RPMI7951 (cell line): ENCODE results near the gene PRR35. TPM values are rescaled to one million over a fixed set of nuclear protein-coding genes. Genes with fewer than 3 reads are reported as not detected.
A peak's percentile ranks its signal among the peaks of the same experiment; 100 is the strongest.

Experiments used
- DNase-seq: peaks from one replicate; pipeline ENCODE4 v3.0.0-alpha.2; 2012; ENCODE audit warnings: low read depth
- total RNA-seq: library from RNA; depleted of rRNA; stranded (reverse); fragments of >200 nt; shearing (Covaris generic); gene quantifications from 2 replicates; pipeline ENCODE4 v1.2.3, GENCODE V29; 2014

Gene PRR35
- total RNA-seq, 1 experiment from 2014 or later, result not detected

DNA sequence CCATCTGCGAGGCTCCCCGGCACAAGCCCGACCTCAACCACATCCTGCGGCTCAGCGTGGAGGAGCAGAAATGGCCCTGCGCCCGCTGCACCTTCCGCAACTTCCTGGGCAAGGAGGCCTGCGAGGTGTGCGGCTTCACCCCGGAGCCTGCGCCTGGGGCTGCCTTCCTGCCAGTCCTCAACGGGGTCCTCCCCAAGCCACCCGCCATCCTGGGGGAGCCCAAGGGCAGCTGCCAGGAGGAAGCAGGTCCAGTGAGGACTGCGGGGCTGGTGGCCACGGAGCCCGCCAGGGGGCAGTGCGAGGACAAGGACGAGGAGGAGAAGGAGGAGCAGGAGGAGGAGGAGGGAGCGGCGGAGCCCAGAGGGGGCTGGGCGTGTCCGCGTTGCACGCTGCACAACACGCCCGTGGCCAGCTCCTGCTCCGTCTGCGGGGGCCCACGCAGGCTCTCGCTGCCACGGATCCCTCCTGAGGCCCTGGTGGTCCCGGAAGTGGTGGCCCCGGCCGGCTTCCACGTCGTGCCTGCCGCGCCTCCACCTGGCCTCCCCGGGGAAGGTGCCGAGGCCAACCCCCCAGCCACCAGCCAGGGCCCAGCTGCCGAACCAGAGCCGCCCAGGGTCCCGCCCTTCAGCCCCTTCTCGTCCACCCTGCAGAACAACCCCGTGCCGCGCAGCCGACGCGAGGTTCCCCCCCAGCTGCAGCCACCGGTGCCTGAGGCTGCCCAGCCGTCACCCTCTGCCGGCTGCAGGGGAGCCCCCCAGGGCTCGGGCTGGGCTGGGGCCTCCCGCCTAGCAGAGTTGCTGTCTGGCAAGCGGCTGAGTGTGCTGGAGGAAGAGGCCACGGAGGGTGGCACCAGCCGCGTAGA, 13.1 kb upstream of the PRR35 start:
- no peak for DNase-seq

DNA sequence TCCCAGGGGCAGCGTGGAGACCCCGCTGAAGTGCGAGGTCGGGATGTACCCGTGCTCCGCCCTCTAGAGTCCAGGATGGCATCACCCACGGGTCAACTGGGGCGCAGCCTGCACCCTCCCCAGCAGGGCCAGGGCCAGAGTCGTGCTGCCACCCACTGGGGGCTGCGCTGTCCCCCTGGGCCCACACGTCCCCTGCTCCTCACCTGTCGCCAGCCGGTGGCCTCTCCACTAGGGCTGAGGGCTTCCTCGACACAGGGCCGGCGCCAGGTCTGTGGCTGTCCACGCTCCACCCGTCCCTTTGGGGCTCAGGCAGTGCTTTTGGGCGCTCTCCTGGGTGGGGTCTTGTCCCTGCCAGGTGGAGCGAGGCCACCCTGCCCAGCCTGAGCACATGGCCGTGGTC, 11.6 kb upstream of the PRR35 start:
- DNase-seq, result no peak

DNA sequence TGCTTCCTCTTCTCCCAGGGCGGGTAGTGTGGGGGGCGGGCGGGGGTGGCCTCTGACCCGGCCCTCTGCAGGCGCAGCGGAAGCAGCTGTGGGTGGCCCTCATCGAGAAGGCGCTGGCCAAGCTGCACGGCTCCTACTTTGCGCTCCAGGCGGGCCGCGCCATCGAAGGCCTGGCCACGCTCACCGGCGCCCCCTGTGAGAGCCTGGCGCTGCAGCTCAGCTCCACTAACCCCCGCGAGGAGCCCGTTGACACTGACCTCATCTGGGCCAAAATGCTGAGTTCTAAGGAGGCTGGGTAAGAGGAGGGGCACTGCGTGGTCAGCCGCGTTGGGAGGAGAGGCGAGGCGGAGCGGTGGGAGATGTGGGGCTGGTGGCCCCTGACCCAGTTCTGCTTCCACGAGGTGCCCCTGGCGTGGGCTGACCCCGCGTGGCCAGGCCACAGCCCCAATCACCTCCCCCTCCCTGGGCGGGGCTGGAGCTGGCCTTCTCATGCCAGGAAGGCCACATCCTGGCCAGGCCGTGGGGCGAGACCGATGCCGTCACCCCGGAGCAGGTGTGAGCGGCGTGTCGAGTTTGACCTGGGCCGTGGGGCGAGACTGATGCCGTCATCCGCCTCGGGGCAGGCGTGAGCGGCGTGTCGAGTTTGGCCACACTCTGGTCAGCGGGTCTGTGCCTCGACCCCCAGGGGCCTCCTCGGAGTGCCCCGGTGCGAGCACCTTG, 10.5 kb upstream of the PRR35 start:
- no peak for DNase-seq

DNA sequence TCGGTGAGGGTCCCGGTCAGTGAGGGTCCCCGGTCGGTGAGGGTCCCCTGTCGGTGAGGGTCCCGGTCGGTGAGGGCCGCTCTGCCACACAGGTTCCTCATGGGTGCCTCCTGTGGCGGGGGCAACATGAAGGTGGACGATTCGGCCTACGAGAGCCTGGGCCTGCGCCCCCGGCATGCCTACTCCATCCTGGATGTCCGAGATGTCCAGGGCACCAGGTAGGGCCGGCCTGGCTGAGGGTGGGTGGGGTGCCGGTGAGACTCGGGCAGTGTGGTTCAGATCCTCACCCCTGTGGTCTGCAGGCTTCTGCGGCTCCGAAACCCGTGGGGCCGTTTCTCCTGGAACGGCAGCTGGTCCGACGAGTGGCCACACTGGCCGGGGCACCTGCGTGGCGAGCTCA, 9.0 kb upstream of the PRR35 start:
- DNase-seq, result no peak

DNA sequence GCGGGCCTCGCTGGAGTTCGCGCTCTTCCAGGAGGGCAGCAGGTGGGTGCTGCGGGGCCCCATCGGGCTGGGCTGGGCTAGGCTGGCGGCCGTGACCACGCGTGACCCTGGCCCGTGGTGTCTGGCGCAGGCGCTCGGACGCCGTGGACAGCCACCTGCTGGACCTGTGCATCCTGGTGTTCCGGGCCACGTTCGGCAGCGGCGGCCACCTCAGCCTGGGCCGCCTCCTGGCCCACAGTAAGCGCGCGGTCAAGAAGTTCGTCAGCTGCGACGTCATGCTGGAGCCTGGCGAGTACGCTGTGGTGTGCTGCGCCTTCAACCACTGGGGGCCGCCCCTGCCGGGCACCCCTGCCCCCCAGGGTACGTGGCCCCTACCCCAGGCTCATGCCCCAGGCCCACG, 8.0 kb upstream of the PRR35 start:
- DNase-seq, result no peak

DNA sequence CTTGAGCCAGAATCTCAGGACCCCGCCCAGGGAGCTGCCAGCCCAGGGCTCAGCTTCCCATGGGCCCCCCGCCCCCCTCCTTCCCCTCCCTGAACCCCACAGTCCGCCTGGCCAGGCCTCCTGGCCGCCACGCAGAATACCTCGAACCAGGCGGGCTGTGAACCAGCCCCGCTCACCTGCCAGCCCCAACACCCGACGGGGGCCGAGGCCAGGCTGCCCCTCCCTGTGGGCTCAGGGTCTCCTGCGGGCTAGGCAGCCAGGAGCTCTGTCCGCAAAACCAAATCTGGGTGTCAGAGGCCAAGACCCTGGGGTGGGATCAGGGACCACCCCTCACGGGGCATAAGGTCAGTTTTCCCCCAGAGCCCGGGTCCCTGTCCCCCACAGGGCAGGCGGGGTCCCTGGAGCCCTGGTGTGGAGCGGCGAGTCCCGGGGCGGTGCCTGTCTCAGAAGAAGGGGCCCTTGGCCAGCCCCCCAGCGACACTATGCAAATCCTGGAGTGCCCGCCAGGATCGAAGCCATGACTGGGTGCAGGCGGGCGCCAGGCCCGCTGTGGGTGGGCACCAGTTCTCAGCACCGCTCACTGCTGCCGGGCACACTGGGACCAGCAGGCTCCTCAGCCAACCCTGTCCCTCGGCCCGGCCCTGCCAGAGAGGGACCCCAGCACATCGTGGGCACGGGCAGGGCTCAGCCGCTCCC, 6.4 kb upstream of the PRR35 start:
- DNase-seq, result no peak

DNA sequence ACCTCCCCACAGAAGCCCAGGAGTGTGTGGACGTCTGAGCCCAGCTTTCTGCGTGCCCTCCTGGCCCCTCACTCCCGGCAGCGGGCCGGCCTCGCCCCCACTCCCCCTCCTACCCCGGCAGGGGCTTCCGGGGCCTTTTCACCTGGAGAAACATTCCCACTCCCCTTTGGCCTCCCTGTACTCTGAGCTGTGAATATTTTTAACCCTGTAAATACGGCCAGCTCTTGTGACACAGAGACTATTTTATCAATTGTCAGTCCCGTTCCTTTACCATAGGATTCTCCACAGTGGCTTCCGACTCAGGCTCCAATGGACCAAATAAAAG, 5.9 kb upstream of the PRR35 start:
- no peak for DNase-seq

DNA sequence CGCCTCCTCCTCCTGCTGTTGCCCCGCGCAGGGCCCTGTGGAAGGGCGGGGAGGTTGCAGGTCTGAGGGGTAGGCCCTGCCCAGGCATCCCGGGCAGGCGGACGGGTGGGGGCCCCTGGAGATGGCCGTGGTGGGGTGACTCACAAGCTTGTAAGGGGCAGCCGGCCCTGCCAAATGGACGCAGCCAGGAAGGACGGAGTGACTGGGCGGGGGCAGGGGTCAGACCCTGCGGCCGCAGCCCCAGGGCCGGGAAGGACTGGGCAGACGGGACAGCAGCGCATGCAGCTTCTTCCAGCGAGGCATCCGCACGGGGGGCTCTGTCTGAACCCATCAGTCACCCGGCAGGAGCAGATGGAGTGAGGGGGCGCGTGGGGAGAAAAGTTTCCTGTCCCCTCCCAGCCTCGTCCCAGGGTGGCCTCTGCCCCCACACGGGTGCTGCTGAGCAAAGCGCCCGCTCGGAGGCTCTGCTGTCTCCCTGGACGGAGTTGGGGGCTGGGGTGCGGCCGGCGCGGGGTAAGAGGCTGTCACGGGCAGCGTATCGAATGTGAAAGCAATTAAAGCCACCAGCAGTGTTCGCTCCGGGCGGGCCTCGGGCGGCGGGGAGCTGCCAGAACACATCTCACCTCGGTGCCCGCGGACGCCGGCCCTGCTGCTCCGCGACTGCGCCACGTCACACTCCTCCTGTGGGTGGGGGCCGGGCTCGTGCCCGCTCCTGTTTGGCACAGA, 5.4 kb upstream of the PRR35 start:
- peak; percentile 39 for DNase-seq

DNA sequence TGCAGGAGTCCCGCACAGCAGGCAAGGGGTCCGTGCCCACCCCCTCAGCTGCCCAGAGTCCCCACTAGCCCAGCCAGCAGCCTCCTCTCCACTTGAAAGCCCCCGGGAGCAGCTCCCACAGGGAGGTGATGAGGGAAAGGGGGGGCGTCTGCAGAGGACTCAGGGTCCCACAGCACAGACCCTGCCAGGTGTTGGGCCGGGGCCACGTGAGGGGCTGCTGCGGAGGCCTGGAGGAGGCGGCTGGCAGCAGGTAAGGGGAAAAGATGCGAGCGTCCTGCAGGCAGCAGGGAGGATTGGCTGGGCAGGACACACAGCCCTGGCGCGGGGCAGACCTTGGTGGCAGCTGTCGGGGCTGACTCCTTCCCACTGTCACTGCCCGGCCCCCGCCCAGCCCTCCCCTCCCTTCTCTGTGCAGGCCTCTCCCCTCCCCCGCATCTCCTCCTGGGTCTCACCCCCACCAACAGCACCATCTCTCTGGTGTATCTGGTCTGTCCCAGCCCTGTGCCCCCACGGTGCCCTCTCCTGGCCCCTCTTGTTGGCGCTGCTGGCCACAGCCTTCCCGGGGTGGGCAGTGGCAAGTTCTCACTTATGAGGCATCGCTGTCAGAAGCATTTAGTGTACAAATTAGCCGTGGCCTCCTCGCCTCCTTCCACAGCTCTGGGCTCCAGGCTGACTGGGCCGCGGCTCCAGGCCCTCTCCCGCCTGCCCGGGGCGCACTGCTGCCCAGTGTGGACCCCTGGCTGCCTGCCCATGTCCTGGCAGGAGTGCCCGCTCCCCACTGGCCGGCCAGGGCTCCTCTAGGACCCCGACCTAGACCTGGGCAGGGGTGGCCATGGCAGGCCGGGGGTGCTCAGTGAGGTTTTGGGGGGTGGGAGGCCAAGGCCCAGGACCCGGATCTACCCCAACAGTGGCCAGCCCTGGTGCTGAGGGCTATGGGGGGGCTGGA, 4.4 kb upstream of the PRR35 start:
- no peak for DNase-seq

DNA sequence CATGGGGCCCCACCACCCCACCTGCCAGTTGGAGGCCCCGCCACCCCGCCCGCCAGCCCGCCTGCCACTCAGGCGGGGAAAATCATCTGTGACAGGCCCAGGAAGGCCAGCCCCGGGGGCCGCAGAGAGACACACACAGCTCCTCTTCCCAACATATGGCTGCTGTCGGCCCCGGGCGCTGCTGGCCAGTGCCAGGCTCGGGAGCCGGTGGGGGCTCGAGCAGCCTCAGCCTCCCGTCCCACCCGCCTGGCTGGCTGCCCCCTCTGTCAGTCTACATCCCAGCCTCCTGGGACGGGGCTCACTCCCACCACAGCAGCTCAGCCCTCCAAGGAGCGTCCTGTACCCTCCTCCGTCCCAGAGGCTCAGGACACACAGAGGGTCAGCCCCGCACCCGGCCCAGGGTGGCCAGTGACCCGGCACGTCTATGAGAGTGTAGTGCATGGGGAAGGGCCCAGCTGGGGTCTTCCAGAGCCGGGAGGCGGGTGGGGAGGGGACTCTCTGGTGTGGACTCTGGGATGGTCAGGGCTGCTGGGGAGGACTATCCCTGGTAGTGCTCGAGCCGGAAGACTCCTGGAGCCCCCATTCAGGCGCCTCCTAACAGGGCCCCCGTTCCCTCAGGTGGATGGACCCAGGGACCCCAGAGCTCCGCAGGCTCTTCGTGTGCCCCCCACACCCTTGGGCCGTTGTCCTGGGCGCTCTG, 3.6 kb upstream of the PRR35 start:
- DNase-seq, result no peak

DNA sequence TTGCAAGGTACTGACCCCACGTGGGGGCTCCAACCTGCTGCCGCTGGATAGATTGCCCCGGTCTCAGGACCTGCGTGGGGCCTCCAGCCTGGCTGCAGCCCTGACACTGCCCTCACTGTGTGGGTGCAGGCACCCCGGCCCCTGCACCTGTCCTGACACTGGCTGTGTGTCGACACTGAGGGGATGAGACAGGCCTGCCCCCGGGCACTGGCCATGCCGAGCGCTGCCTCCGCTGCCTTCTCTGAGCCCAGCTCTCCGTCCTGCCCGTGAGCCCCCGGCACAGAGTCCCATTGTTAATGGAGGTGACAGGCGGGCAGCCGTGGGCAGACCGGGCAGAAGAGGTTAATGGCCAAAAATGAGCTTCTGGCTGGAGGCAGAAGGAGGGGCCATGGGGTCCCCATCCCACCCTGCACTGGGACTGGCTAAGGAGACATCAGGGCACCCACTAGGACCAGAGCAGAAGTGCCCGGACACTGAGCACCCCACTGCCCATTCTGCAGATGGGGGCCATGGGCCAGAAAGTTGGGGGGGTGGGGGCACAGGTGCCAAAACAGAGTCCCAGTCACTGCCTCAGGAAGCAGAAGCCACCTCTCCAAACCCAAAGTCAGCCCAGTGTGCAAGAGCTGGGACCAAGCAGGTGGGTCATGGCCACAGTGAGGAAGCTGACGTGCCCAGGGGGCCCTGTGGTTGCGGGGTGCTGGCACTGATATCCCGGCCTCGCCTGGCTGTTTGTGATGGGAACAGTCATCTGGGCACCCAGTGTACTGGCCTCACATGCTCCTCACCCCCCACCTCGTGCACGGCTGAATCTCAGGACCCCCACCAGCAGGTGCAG, 2.5 kb upstream of the PRR35 start:
- DNase-seq, result no peak

DNA sequence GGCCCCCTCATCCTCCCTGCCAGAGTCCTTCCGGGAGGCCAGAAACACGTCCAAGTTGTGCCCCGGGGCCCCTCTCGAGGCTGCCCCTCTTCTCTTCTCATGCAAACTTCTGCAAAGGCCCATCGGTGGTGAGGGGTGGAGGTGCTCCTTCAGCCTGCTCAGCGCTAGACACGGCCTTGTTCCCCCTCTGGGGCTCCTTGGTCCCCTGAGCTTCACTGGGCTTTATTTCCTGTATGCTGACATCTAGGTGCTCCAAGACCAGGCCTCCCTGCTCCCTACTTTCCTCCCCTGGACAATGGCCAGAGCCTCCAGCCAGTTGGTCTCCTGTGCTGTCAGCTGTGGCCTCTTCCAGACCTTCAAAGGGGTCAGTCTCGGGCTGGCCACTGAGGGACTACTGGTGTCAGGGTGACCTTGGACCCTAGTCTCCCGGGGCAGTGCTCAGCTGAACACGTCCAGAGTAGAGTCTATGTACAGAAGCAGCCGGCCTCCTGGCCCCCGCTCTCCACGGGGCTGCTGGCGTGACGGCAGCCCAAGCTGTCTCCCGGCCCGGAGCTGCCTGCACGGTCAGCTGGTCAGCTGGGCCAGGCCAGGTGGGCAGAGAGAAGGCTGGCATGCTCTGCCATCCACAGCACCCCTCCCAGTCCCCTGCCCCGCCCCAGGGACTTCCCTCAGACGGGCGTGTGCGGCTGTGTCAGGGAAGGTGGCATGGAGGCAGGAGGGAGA, 1.7 kb upstream of the PRR35 start:
- no peak for DNase-seq

DNA sequence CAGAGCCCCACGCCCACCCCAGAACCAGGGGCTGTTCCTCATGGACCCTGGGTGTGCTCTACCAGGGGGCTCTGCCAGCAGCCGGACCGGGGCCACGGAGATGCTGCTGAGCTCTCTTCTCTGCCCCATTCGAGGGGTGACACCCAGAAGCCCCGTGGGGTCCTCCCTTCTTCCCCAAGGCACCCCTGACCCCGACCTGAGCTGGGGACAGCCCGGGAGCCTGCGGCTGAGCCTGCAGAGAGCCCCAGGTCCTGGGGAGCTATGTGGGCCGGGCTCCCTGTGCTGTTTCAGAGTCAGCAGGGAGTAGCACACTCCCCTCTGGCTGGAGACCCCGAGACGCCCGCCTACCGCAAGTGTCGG, 1.2 kb upstream of the PRR35 start:
- no peak for DNase-seq

DNA sequence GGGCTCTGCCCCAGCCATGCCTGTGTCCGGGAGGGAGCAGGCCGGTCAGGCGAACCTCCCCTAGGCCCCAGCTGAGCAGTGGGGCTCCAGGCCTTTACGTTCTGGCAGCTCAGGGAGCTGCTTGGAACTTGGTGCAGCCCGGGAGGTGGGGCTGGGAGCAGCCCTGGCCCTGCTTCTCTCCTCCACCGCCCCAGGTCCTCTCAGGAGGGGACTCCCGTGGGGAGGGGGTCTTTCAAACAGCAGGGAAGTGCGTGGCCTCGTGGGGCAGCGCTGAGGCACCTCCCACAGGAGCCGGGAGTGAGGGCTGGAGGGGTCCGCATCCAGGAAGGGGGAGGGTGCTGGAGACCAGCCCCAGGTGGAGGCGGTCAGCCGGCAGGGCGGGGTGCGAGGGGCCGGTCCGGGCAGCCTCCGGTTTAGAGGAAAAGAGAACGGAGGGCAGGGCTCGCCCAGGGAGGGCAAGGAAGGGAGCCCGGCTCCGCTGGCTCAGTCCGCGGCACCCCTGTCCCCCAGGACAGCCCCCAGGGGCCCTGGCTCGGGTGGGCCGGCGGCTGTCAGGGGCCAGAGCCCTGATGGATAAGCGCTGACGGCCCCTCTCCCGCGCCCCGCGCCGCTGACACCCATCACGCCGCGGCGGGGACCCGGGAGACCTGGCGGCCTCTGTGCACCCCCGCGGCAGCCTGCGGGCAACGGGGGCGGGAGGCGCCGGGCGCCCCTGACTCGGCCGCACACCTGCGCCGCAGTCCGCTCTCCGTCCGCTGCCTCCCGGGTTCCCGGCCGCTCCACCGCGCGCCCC, 587 bp upstream of the PRR35 start:
- DNase-seq, result no peak

DNA sequence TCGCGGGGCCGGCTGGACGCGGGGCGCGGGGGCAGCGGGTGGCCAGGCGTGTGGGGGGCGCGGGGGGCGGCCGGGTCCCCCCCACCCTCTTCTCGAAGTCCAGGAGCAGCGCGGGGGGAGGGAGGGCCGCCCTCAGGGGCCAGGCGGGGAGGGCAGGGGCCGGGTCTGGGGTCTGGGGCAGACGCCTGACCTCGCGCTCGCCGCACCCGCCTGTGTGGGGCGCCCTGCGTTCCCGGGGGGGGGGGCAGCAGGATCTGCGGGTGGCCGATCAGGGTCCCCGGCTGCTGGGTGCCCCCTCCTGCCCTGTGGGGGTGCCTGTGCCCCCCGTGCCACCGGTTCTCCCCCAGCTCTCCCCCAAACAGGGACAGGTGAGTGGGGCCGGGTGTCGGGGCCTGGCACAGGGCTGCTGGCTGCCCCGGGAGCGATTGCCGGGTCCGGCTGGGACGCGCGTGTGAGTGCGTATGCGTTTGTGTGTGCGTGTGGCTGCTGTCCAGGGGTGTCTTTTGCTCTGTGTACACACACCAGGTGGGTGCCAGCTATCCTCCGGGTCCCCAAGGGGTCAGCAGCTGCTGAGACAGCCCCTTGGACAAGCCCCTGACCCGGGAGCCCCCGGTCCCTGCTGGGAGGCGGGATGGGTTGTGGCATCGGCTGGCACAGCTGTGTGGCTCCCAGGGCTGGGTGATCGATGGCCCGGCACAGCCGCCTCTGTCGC, 663 bp downstream of the PRR35 start:
- DNase-seq, result no peak

DNA sequence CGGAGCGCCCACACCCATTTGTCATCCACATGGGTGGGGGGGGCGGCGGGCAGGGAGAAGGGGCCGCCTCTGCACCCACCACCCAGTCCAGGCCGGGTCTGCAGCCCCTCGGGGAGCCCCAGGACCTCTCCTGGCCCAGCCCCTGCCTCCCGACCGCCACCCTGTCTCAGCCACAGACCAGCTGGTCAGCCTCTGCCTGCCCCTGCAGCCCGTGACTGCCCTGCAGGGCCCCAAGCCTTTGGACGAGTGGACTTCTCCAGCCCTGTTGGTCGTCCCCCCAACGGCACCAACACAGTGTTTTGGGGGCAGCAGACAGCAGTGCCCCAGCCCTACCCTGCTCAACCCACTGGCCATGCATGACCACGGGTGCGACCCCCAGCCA, 1.2 kb downstream of the PRR35 start:
- DNase-seq, result no peak
